OCI-LY1 (cell line): ENCODE results near the gene OR51I1.

Experiments
- EZH2 ChIP-seq: fragments of 200-600 bp; sonication (generic), shearing (Covaris generic); IDR thresholded peaks from 2 replicates; pipeline ENCODE4 v1.8.0; 2017; ENCODE audit warnings: borderline replicate concordance, mixed run types, mild to moderate bottlenecking, antibody characterized with exemption, low read length, moderate library complexity, mixed read lengths
- TF ChIP-seq, protein P1 (sequence below): fragments of 200-600 bp; sonication (generic), shearing (Covaris generic); IDR thresholded peaks from 2 replicates; pipeline ENCODE4 v1.5.1; 2017; ENCODE audit warnings: mild to moderate bottlenecking, antibody characterized with exemption, low read length, moderate library complexity, mixed read lengths

DNA sequence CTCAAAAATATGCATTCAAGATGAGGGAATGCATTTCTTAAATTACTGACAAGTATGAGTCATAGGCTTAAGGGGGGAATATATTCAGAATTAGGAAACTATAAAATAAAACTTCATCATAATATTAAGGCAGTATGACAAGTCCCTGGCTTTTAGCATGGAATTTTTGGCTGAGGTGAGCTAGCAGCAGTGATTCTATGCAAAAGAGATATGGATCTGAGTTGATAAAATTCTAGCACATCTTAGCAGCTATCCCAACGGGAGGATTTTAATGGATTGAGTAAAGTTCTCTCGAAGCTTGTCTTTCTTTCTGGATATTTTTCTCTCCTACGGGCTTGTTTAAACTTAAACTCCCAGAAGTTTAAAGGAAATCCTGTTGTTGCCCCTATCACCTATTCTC lies 18.2 kb downstream of the OR51I1 start:
- TF ChIP-seq, protein P1, sequence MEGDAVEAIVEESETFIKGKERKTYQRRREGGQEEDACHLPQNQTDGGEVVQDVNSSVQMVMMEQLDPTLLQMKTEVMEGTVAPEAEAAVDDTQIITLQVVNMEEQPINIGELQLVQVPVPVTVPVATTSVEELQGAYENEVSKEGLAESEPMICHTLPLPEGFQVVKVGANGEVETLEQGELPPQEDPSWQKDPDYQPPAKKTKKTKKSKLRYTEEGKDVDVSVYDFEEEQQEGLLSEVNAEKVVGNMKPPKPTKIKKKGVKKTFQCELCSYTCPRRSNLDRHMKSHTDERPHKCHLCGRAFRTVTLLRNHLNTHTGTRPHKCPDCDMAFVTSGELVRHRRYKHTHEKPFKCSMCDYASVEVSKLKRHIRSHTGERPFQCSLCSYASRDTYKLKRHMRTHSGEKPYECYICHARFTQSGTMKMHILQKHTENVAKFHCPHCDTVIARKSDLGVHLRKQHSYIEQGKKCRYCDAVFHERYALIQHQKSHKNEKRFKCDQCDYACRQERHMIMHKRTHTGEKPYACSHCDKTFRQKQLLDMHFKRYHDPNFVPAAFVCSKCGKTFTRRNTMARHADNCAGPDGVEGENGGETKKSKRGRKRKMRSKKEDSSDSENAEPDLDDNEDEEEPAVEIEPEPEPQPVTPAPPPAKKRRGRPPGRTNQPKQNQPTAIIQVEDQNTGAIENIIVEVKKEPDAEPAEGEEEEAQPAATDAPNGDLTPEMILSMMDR, result no peak
- TF ChIP-seq EZH2, result no peak
